GM12801 (cell line): Measurements from ENCODE around the gene MRPL36.

ENCODE experiments used
- CTCF ChIP-seq: IDR thresholded peaks from one replicate; pipeline ENCODE4 v1.5.1; 2011; ENCODE audit warnings: control low read depth; ENCODE audit not compliant: insufficient read length; ENCODE audit errors: extremely low read depth

The MRPL36 gene

DNA sequence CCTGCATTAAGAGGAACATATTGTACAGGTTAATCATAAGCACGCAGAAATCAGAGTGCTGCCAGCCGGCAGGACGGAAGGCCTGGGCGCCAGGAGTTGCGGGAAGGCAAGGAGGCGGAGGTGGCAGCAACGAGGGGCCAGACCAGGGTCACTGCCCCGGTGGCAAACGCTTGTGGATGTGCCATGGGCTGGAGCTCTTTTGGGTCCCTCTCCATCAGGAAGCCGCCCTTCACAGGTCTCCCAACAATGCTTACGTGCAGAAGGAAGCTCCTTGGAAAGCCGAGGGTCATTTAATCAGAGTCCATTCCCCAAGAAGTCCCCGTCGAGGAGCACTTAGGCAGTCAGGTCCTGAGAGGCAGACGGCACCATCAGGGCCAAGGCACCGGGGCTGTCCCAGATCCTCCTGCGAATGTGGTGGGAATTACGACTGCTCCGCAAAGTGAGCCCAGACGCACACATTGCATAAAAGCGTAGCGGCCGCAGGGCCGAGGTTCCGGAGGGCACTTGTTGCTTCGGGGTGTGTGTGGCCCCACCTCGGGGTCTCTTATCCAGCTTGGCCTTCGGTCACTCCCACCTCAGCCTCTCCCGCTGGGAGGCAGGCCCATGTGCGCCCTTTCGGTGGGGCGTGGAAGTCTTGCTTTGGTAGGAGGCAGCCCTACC lies 20.5 kb downstream of the MRPL36 start:
- TF ChIP-seq CTCF: no peak

DNA sequence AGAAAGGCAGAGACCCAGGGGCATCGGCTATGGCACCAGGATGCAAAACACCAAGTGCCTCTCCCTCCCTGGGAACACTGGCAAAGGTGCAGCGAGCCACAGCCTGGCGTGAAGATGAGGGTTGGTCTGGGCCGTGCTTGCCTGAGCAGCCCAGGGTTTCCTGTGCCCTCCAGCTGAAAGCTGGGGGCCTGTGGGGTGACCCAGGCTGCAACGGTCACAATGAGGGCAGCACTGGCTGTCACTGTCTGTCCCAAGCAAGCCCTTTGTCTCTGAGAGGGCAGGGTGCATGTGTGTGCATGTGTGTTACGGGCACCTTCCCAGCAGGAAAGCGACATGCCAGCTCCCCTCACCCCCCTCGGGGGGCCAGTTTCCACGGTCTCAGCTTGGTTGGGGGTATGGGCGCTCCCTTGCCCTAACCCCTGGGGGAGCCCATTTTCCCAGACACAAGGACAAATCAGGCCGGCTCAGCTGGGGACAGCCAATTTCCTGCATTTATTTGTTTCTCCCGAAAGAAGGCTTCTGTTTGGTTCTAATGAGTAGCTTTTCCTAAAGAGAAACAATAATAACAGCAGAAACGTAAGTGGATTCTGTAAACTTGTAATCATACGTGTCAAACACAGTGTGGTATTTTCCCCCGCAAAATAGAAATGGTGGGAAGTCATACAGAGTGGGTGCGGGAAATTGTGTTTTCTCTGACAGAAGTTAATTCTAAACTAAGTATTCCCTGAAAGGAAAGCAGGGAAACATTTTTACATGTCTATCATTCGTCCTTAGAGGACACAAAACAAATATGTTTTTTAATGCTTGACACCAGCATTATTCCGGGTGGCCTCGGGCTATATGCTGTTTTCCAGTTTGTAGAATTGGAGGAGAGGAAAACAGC lies 21.3 kb downstream of the MRPL36 start:
- no peak for TF ChIP-seq CTCF

- TF ChIP-seq CTCF: no peak
These were observed 22.1 kb downstream of the MRPL36 start for GRCh38 chr5:1777281-1778137.

DNA sequence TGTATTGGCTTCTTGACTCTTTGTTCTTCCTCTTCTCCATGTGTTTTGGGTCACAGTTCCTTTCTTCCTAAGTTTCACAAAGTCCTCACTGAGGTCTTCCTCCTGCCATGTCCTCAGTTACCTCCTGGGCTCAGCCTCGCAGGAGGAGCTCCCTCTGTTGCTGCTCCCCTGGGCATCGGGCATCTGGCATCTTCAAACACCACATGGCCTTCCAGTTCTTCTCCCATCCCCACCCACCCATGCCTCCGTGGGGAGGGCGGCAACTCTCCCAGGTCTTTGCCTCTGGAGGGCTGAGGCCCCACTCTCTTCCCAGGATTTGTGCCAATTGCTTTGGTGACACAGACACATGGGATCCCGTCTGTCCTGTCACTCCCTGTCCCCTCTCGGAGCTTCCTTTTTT lies 22.8 kb downstream of the MRPL36 start:
- no peak for TF ChIP-seq CTCF

DNA sequence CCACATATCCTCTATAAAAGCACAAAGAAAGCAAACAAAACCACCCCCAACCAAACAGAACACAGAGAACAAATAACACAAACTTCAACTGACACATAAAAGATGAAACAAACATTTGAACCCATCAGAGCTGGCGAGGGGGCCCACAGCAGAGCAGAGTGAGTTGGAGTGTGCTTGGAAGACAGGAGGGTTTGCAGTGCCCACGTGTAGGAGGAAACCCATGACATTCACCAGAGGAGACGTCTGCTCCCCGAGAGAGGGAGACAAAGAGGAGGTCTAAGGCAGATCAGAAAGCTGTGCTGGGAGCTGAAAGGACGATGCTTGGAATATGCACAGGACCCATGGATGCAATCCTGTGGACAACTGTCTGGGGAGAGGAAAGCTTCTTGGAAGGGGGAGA lies 27.0 kb downstream of the MRPL36 start:
- TF ChIP-seq CTCF: no peak

- TF ChIP-seq CTCF: no peak
These were observed 28.2 kb downstream of the MRPL36 start for GRCh38 chr5:1771149-1772065.

- TF ChIP-seq CTCF: no peak
These were observed 29.2 kb downstream of the MRPL36 start for GRCh38 chr5:1770443-1770802.
